ENCODE results near the gene SCUBE1.

Gene SCUBE1

DNA sequence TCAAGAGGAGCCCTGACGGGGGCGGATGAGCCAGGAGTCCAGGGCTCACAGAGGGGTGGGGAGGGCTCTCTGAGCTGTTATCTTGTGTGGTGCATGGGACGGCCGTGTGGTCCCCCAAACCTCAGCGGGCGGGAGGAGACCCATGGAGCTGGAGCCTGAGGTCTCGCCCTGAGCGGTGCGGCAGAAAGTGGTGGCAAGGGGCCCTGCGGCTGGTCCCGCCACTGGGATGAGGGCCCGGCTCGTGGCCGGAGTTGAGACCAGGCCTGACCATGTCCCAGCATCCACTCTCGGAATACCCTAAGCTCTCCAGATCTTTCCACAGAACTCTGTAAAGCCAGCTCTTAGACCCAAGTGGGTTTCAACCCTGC is 133.7 kb downstream of the SCUBE1 start:
- no peak for DNase-seq

DNA sequence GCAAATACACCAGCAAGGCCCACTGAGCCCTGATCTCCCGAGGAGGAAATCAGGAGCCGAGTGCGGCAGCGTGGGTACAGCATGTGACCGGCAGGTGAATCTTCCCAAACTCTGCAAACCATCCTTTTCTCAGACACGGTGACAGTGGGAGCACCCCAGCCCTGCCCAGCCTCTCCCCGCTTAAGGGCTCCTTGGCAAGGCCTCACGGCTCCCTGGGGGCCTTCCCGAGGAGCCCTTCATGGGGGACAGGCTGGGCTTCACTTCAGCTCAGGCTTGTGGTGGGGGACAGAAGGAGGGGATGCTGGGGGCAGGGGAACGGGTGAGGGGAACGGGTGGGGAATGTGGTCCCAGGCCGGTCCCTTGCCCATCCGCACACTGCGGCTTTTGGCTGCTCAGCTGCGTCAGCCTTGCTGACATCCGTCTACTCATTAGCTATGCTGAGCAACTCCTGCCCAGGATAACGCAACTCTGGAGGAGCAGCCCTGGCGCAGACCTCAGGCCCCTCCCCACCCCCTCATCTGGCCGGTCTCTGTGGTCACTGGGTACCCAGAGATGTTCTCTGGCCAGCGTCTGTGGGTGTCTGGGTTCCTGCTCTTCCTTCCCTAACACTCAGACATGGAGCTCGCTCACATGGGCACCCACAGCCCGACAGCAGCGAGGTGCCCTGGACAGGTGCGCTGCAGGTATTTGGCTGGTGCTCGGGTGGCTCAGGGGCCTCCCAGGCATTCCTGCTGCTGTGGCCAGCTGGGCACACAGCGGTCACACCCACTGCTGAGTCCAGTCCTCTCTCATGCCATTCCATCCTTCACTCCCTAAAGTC is 134.3 kb downstream of the SCUBE1 start:
- no peak for DNase-seq

DNA sequence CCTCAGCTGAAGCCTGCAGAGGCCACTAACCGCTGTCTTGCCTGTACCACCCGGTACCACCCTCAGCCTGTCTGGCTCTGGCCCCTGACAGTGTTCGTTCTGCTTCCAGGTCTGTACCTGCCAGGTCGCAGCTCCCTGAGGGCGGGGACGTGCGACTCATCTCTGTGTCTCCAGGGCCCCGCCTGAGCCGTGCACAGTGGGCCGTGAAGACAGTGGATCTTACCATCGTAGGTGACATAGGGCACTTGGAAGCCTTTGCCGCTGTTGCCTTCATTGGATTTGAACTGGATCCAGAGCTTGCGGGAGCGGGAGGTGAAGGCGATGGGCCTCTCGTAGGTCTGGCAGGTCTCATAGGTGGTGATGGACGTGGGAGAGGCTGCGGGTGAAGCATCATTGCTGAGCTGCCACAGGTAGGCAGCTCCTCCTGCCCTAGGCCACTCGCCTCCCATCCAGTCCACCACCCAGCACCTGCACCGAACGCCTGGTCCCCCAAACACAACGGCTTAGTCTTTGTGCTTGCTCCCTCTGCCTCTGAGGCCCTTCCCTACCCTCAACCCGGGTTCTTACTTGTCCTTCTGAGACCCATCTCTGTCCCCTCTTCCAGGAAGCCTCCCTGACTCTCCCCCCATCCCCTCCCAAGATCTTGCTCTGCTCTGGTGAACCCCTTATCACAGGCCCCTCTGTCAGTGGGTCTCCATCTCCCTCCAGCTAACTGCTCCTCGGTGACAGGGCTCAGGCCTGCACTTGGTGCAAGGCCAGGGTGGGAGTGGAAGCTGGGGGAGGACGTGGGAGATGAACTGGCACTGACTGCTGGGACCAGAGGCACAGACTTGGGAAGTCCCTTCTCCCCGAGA is 135.1 kb downstream of the SCUBE1 start:
- DNase-seq = no peak

DNA sequence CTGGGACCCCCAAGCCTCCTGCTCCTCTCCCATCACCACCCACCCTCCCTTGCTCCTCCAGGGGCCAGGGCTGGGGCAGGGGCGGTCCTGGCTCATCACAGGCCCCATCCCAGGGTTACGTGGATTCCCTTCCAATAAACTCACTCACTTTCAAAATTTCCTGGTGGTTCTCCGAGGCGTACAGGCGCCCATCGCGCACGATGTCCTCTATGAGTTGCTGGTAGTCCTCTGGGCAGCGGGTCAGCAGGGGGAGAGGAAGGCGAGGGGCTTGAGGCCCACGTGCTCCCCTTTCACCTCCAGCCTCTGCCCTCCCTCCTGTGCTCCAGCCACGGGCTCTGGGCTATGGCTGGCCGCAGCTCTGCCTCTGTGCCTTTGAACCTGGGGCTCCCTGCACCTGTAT is 135.8 kb downstream of the SCUBE1 start:
- DNase-seq = no peak

DNA sequence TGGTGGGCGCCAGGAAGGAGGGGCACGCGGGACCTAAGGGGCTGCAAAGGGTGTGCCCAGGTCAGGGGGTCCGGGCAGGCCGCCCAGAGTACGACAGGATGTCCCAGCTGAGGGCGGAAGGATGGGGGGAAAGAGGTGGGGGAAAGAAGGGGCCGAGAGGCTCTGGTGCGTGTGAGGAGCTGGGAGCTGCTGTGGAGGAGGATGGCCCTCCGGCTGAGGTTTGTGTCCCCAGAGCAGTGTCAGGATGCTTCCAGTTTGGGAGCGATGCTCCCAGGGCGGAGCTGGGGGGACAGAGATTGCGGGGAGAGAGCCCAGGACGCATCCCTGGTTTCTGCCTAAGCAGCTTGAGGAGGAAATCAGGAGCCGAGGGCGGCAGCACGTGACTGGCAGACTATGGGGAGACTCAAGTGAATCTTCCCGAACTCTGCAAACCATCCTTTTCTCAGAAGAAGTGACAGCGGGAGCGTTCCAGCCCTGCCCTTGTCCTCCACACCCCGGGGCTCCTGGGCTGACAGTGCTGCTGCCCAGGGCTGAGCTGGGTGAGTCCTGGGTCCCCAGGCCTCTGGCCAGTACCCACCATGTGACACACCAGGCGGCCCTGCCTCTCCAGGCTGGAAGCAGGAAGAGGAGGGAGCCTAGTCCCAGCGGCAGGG is 136.5 kb downstream of the SCUBE1 start:
- no peak for DNase-seq

DNA sequence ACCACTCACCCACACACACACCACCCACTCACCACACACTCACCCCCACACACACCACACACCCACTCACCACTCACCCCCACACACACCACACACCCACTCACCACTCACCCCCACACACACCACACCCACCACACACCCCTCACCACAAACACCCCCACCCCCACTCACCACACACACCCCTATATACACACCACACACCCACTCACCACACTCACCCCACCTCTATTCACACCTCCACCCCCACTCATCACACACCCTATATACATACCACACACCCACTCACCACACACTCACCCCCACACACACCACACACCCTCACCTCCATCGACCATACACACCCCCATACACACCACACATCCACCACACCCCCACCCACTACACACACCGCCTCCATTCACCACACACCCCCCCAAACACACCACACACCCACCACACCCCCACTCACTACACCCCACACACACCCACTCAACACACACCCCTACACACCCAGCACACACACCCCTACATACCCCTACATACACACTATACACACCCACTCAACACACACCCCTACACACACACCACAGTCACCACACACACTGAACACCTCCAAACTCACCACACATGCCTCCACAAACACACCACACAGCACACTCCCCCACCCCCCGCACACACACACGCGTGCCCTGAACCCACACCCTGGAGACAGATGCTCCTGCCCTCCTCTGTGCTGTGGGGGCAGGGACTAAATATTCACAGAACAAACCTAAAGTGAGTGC is 137.2 kb downstream of the SCUBE1 start:
- DNase-seq = no peak

DNA sequence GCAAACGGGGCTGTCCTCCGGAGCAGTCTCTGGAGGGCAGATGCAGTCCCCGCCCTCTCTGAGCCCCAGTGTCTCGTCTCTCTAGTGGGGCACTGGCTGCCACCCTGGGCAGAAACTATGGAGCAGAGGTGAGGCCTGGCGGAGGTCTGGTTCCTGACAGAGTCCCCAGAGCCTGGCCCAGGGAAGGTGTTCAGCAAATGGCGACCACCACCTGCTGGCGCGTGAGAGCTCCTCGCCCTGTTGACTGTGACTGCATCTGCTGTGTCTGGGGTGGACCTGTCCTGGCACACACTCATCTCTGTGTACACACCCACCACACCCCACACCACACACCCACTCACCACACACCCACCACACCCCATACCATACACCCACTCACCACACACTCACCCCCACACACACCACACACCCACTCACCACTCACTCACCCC is 137.9 kb downstream of the SCUBE1 start:
- DNase-seq = no peak

DNA sequence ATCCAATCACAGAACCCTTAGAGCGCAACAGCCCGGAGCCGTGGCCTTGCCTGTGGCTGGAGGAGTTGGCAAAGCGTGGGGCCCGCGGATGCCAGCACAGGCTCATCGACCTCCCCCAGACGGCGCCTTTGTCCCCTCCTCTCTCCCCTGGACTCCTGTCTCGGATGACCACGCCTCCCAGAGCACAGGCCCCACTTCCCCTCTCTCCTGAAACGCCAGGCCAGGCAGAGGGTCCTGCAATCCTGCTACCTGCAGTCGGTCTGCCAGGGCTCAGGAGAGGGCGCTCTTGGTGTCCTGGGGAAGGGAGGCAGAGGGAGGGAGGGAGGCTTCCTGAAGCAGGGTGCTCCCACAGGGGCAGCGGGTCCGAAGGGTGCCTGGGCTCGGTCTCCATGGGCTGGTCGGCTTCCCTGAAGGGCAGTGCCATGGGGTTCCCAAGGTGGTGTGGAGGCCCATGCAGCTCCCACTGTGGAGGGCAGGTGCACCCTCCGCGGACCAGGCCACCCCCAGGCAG is 139.6 kb downstream of the SCUBE1 start:
- no peak for DNase-seq

DNA sequence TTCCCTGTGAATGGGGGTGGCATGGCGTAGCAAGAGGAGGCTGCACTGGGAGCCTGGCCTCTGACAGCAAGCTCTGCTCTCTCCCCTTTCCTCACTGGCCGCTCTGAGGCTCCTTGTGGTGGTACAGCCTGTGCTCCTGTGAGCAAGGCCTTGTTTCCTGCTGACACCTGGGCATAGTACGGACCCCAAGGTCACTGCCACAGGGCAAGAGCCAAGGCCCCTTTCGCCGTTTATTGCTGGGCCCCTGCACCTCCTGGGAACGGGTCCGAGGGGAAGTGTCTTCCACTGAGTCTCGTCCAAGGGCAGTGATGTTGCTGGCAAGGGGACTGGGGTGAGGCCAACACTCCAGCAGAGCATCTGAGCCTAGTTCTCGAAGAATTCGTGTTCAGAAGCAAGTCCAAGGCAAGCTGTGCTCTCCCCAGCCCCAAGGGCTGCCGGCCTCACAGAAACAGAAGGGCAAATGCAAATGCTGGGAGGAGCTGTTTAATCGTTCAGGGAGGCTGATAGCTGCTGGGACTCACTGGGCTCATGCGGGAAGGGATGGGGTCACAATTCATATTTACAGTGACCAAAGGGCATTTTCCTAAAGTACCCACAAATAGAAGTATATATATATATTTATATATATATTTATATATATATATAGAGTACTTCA is 140.3 kb downstream of the SCUBE1 start:
- DNase-seq = no peak

DNA sequence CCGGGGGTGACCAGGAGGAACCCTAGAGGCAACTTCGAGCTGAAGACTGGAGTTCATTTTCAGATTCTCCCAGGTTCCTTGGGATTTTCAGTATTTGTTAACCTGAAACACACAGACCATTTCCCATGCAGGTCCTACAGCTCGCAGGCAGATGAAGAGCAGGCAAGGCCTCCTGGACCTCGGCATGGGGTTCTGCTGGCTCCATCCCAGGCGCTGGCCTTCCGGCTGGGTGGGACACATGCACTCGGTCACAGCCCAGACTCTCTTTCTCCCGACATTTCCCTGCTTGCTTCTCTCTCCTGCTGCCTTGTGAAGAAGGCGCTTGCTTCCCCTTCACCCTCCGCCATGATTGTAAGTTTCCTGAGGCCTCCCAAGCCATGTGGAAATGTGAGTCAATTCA is 140.8 kb downstream of the SCUBE1 start:
- DNase-seq = no peak

DNA sequence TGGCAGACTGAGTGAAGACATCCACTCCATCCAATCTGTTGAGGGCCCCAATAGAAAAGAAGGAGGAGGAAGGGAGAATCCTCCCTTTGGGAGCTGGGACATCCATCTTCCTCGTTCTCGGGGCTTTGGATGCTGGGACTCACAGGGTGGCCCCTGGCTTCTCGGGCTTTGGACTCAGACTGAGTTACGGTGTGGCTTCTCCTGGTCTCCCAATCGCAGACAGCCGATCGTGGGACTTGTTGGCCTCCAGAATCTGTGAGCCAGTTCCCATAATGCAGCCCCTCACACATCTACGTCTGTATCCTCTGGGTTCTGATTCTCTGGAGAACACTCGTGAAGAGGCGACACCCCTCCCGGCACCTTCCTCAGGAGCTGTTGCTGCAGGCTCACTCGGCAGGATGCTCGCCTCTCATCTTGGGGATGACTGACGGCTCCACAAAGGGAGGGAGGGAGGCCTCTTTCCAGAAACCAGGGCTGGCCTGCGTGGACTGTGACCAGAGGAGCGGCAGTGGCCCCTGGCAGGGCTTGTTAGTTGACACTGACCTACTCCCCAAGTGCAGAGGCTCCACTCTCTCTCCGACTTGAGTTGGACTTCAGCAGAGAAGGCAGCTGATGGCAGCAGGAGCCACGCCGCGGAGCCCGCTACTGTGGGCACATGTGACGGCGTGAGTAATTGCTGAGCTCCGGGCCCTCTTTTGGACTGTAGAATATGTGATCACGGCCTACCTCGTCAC is 141.5 kb downstream of the SCUBE1 start:
- no peak for DNase-seq

DNA sequence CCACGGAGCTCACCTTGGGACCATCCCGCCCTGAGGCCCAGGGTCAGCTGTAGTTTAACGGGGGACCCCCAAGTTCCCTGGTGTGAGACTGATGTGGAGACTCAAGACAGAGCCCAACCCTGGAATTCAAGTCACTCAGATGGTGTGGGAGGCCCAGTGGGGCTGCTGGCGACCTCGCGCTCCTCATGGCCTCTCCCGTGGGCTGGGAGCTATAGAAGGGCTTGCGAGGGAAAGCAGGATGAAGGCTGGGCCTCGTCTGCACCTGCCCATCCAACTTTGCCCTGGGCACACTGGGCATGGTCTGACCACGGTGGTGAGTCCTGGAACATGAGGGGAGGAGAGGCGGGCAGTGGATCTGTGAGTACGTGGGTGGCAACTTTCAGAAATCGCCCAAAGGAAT is 142.6 kb downstream of the SCUBE1 start:
- no peak for DNase-seq

DNA sequence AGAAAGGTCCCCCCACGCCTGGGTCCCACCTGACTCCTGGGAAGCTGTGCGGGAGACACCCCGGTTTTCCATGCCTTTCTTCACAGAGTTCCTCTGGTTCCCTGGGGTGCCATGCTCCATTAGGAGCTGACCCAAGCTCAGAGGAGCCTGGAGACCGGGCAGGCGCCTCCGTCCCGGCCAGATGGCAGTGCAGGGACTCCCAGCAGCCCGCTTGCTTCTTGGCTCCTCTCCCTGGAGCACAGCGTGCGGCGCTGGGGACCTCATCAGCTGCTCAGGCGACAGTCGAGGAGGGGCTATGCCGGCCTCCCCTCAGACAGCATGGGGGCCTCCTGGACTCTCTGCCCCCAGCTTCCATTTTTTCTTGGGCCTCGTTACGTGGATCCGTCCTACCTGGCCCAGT is 143.1 kb downstream of the SCUBE1 start:
- DNase-seq = no peak

DNA sequence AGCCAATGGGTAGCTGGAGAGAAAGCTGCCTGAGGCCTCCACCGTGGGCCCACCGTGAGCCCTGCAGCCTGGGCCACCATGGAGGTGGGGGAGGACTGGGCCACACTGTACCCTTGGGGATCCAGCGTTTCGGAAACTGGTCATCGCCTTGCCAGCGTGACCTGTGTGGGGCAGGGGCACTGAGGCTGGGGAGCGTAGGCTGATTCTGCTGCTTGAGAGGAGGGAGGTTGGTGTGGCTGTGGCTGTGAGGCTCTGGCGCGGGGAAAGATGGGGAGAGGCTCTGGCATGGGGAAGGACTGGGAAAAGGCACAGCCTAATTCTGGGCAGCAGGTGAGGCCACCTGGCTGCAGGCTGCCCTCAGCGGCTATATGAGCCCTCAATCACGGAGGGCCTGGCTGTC is 143.6 kb downstream of the SCUBE1 start:
- no peak for DNase-seq

DNA sequence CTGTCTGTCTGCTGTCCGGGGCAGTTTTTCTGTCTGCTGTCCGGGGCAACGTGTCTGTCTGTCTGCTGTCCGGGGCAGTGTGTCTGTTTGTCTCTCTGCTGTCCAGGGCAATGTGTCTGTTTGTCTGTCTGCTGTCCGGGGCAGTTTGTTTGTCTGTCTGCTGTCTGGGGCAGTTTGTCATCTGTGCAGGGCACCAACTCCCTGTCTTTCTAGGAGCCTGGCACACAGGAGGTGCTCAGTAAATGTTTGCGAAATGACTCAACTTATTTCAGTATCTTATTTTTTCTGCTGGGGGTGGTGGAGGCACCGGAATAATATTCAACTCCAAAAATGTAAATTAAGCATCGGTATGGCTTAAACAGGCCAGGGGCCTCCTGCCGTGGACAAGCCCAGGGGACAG is 144.2 kb downstream of the SCUBE1 start:
- no peak for DNase-seq

DNA sequence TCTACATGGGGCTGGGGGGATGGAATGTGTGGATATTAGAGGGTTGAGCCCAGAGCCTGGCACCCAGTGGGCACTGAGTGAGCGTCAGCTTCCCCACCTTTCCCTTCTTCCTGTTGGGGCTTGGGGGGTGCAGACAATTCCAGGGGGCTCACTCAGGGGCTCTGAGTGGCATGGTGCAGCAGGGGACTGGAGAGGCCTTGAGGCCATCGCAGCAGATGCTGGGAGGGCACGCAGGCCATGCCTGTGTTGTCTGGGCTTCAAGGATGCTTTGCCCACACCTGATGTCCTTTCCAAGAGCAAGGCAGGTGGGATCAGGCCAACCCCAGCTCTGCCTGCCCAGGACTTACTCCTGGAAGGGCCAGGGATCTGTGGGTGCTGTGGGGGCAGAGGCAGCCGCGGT is 145.0 kb downstream of the SCUBE1 start:
- DNase-seq = no peak

DNA sequence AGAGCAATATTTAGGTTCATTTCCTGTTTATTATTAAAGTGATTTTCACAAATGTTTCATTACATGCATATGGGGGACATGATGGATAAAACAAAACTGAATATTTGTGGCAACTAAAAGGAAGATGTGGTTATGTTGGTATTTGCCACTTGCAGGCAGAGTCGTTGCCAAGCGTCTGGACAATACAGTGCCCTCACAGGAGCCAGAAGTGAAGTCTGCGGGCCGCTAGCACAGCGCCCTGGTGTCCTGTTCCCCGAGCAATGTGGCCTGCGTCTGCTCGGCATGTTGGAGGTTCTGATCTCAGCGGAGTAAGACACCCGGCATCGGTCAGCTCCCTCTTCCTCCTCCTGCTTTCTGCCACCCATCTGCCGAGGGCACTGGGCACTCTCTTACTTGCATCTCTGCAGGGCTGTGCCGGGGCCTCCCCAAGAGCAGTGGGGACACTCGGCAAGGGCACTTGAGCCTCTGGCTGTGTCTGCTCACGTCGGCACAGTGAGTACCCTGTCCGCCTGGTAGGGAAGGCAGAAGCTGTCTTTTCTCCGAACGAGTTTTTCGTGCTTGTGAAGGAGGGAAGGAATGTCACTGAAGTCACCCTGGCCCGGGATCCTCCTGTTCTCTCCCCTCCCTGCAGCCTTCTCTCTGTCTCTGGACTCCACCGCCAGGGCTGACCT is 145.8 kb downstream of the SCUBE1 start:
- DNase-seq = no peak

DNA sequence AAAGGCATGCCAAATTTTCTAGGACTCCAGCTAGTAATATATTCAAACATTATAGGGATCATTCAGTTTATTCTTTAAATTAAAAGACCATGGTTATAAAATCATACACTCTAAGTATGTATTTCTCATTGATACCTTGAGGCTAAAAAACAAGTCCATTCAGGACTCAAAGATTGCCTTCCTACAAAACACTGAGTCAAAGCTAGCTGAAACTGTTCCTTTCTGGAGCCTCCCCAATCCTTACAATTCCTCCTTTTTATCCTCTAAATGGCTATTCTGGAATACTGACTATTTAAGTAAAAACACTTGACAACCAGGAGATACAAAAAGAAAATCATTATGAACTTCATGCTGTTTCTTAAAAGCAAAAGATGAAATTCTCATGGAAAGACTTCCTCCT is 151.3 kb downstream of the SCUBE1 start:
- DNase-seq = no peak

DNA sequence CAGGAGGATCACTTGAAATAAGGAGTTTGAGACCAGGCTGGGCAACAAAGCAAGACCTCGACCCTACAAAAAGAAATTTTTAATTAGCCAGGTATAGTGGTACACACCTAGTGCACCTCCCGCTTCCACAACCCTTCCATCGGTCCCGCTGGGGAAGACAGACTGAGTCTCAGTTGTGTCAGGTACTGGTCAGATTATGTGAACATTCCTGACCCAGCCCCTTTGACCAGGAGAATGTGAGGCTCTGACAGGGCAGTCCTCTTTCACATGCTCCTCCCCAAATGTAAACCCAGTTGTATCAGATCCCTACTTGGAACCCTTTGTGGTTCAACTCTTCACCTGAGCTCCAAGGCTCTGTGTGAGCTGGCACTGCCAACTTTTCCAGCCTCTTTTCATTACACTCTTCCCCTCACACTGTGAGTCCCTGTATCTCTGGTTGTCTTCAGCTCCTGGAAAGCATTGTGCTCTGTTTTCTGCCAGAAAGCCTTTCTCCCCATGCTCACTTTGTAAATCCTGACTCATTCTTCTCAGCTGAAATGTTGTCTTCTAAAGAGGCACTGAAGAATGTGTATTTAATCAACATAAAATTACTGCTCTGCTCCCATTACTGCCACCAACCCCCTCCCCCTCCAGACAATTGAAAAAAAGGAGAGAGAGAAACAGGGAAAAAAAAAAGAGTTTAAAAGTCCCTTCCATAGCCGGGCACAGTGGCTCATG is 154.2 kb downstream of the SCUBE1 start:
- no peak for DNase-seq

All from activated T-cell treated with anti-CD3 and anti-CD28 coated beads, Interleukin-2, amount 50 U/mL, for 48 hours (primary cell).